CD14-positive monocyte (primary cell): Measurements from ENCODE around the gene CAMK2A. TPM values are rescaled to one million over a fixed set of nuclear protein-coding genes. Genes with fewer than 3 reads are reported as not detected.

ENCODE experiments used
- DNase-seq, 3 donors: peaks; one replicate each; pipeline ENCODE4 v3.0.0-alpha.2; 2011 to 2022
- H2AFZ ChIP-seq: 2 replicates; pipeline ENCODE4 v1.6.0; 2012; ENCODE audit warnings: mild to moderate bottlenecking, low read depth, low read length, inconsistent platforms; ENCODE audit not compliant: insufficient read depth, poor library complexity, severe bottlenecking
- H3K27ac ChIP-seq, 2 donors: 1 replicate in 1 of 2; 2 replicates in 1 of 2; pipeline ENCODE4 v1.5.1; 2012 to 2013; ENCODE audit warnings: low read length in 2 of 2, control low read depth in 1 of 2, inconsistent platforms in 1 of 2, low read depth in 1 of 2, mild to moderate bottlenecking in 1 of 2
- H3K27me3 ChIP-seq, 2 donors: one replicate each; pipeline versions ENCODE4 v1.6.0 to v1.6.1; 2011 to 2013; ENCODE audit warnings: low read length in 2 of 2; ENCODE audit not compliant: control insufficient read depth in 2 of 2, insufficient read depth in 2 of 2
- H3K36me3 ChIP-seq, 2 donors: replicated peaks in 1 of 2; 1 replicate in 1 of 2; 2 replicates in 1 of 2; pipeline versions ENCODE4 v1.5.1 to v1.6.1; 2012 to 2013; ENCODE audit warnings: low read length in 2 of 2, control low read depth in 1 of 2, inconsistent platforms in 1 of 2, mild to moderate bottlenecking in 1 of 2; ENCODE audit not compliant: insufficient read depth in 2 of 2, control insufficient read depth in 1 of 2
- H3K4me1 ChIP-seq, 2 donors: 1 replicate in 1 of 2; 2 replicates in 1 of 2; pipeline versions ENCODE4 v1.5.1 to v1.6.1; 2012 to 2013; ENCODE audit warnings: low read length in 2 of 2, control low read depth in 1 of 2, inconsistent platforms in 1 of 2, mild to moderate bottlenecking in 1 of 2, moderate library complexity in 1 of 2; ENCODE audit not compliant: insufficient read depth in 2 of 2, control insufficient read depth in 1 of 2
- H3K4me2 ChIP-seq: replicated peaks from 2 replicates; pipeline ENCODE3; 2012; ENCODE audit warnings: low read length, moderate library complexity, mild to moderate bottlenecking; ENCODE audit not compliant: poor library complexity, severe bottlenecking; ENCODE audit errors: extremely low read depth
- H3K4me3 ChIP-seq, 3 experiments: fragments of 200-600 bp in 1 of 3; sonication (generic) in 1 of 3; replicated peaks in 1 of 3; 1 replicate in 2 of 3; 2 replicates in 1 of 3; pipeline ENCODE4 v1.5.1; 2011 to 2013; ENCODE audit warnings: low read length in 3 of 3, mild to moderate bottlenecking in 3 of 3, control low read depth in 2 of 3, low read depth in 2 of 3, inconsistent platforms in 1 of 3, moderate library complexity in 1 of 3
- H3K79me2 ChIP-seq: 2 replicates; pipeline ENCODE4 v1.6.0; 2012; ENCODE audit warnings: mild to moderate bottlenecking, control low read depth, inconsistent platforms, low read length, moderate library complexity; ENCODE audit not compliant: insufficient read depth
- H3K9ac ChIP-seq: 2 replicates; pipeline ENCODE4 v1.6.0; 2017; ENCODE audit warnings: low read length, mild to moderate bottlenecking; ENCODE audit not compliant: insufficient read depth, poor library complexity, severe bottlenecking
- H3K9me3 ChIP-seq, 2 donors: replicated peaks in 1 of 2; 1 replicate in 1 of 2; 2 replicates in 1 of 2; pipeline versions ENCODE4 v1.5.1 to v1.6.1; 2012 to 2013; ENCODE audit warnings: low read length in 2 of 2, control low read depth in 1 of 2; ENCODE audit not compliant: control insufficient read depth in 1 of 2, insufficient read depth in 1 of 2
- H4K20me1 ChIP-seq: 2 replicates; pipeline ENCODE4 v1.6.0; 2012; ENCODE audit warnings: mild to moderate bottlenecking, low read length, control low read depth, moderate library complexity; ENCODE audit not compliant: insufficient read depth
- H3K27ac Mint-ChIP-seq, 7 donors: one replicate each; pipeline ENCODE4 v1.8.0; 2020; ENCODE audit warnings: mild to moderate bottlenecking in 7 of 7, mixed read lengths in 7 of 7, moderate library complexity in 6 of 7, inconsistent platforms in 2 of 7
- H3K27me3 Mint-ChIP-seq, 3 donors: one replicate each; pipeline ENCODE4 v1.8.0; 2021 to 2022; ENCODE audit warnings: low read depth in 3 of 3, mild to moderate bottlenecking in 3 of 3, mixed read lengths in 3 of 3, moderate library complexity in 3 of 3, inconsistent platforms in 1 of 3
- H3K36me3 Mint-ChIP-seq, 2 donors: one replicate each; pipeline ENCODE4 v1.8.0; 2020; ENCODE audit warnings: mixed read lengths in 2 of 2, inconsistent platforms in 1 of 2, mild to moderate bottlenecking in 1 of 2
- H3K4me1 Mint-ChIP-seq: one replicate; pipeline ENCODE4 v1.8.0; 2020; ENCODE audit warnings: mild to moderate bottlenecking, mixed read lengths
- H3K4me3 Mint-ChIP-seq, 2 donors: one replicate each; pipeline ENCODE4 v1.8.0; 2020; ENCODE audit warnings: mild to moderate bottlenecking in 2 of 2, mixed read lengths in 2 of 2, moderate library complexity in 1 of 2
- H3K9me3 Mint-ChIP-seq, 7 donors: one replicate each; pipeline ENCODE4 v1.8.0; 2020 to 2022; ENCODE audit warnings: mixed read lengths in 7 of 7, mild to moderate bottlenecking in 6 of 7, moderate library complexity in 6 of 7, inconsistent platforms in 2 of 7
- WGBS: methylation state at CpG from one replicate; pipeline ENCODE4 v1.1.5; 2013; ENCODE audit warnings: missing lambda C conversion rate; ENCODE audit not compliant: insufficient coverage; 5-methylcytosine and 5-hydroxymethylcytosine counted together
- intact Hi-C, 2 donors: fragments of 100-400 bp; cut with micrococcal nuclease; formaldehyde crosslinking; loops; one replicate each; pipeline versions ENCODE4 v1.15.0 to v1.15.1; 2023
- polyA plus RNA-seq, 3 donors: library from polyadenylated mRNA; depleted of rRNA in 1 of 3; unstranded in 2 of 3; stranded (reverse) in 1 of 3; fragments of 300-500 nt in 2 of 3; fragments of >200 nt in 1 of 3; fragmentation: Illumina TruSeq in 2 of 3; gene quantifications; 1 replicate in 2 of 3; 2 replicates in 1 of 3; pipeline ENCODE4 v1.2.3, GENCODE V29; 2012 to 2021
- TF ChIP-seq, protein P1 (sequence below): fragments of 200-600 bp; IDR thresholded peaks from one replicate; pipeline ENCODE4 v1.8.0; 2022; ENCODE audit warnings: antibody characterized with exemption, mild to moderate bottlenecking

Gene CAMK2A
- polyA plus RNA-seq, 3 donors, result not detected

DNA sequence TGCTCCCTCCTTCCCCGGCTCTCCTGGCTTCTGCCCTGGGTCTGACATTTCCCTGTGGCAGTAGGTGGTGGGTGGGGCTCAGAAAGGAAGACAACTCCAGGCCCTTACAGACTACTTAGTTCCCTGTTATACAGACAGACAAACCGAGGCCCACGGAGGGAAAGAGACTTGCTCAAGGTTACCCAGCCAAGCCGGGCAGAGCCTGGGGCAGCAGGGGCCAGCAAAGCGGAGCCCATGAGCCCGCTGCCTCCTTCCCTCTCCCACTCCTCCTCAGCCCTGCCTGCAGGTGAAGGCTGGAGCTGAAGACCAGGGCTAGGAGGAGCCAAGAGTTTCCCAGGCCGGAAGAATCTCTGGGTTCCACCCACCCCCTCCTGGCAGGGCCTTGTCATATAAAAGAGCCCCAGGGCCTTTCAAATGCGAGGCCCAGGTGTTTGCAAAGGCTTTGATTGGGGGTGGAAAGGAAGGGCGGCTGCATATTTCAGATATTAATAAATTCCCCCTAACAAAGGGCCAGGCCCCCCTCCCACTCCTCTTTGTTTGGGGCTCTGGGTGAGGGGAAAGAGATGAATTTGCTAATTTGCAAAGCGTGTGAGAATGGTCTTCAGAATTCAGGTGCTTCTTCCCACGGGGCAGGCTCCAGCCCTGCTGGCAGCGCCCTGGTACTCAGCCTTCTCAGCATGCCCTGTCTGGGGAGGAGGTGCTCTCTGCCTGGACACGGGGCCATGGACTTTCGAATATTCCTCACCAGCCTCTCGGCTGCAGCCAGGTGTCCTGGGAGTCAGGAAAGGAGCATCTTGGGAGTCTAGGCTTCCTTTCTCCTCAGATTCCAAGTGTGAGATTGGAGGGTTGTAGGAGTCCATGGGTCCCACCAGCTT, 78.2 kb downstream of the CAMK2A start:
- H3K9me3 ChIP-seq, result no peaks in the 10 kb centered on the region
- no peak overlapping the region for H3K4me3 ChIP-seq
- H2AFZ ChIP-seq, result no peak overlapping the region
- no peak overlapping the region for H3K9ac ChIP-seq
- peaks cover 0 to 20% of the 10 kb centered on the region in 2 donors for H3K27me3 ChIP-seq
- Mint-ChIP-seq H3K9me3 (peaks cover 0 to 3% (median 0%) of the 10 kb centered on the region in 7 donors), H3K4me3 (no peak overlapping the region), H3K27ac (no peak overlapping the region), H3K27me3 (peaks cover 30 to 33% (median 32%) of the 10 kb centered on the region in 3 donors), H3K36me3 (no peaks in the 10 kb centered on the region), H3K4me1 (peaks cover 20% of the 10 kb centered on the region)
- WGBS, result 91% methylated on average over 3 of the region's 15 CpGs
- H3K79me2 ChIP-seq, result no peaks in the 10 kb centered on the region
- H3K4me1 ChIP-seq, result peaks cover 7 to 10% of the 10 kb centered on the region in 2 donors
- H4K20me1 ChIP-seq, result no peaks in the 10 kb centered on the region
- no peak overlapping the region for H3K27ac ChIP-seq
- intact Hi-C loops, result no loop called here
- H3K36me3 ChIP-seq, result no peaks in the 10 kb centered on the region
- TF ChIP-seq, protein P1, sequence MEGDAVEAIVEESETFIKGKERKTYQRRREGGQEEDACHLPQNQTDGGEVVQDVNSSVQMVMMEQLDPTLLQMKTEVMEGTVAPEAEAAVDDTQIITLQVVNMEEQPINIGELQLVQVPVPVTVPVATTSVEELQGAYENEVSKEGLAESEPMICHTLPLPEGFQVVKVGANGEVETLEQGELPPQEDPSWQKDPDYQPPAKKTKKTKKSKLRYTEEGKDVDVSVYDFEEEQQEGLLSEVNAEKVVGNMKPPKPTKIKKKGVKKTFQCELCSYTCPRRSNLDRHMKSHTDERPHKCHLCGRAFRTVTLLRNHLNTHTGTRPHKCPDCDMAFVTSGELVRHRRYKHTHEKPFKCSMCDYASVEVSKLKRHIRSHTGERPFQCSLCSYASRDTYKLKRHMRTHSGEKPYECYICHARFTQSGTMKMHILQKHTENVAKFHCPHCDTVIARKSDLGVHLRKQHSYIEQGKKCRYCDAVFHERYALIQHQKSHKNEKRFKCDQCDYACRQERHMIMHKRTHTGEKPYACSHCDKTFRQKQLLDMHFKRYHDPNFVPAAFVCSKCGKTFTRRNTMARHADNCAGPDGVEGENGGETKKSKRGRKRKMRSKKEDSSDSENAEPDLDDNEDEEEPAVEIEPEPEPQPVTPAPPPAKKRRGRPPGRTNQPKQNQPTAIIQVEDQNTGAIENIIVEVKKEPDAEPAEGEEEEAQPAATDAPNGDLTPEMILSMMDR, result no peak
- no peak overlapping the region for H3K4me2 ChIP-seq
- DNase-seq, result no peak

DNA sequence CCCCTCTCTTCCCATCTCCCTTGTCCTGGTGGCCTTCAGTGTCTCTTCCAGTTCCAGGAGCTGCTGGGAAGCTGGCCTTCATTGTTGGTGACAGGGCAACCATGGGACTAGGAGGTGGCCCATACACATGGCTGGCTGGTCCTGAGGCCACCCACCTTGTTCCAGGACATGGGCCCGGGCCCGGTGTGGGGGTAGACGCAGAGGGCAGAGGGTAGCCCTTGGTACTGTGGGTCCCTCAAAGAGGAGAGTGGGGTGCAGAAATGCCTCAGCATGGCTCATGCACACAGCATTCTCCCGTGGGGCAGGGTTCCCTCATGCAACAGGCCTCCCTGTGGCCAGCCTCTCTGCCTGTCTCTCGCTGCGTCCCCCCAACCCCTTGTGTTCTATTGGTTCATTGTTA, 78.9 kb downstream of the CAMK2A start:
- intact Hi-C loops, result no loop called here
- Histone ChIP-seq H2AFZ (no peak overlapping the region), H3K79me2 (no peaks in the 10 kb centered on the region), H3K27ac (no peak overlapping the region), H3K9ac (no peak overlapping the region), H3K4me1 (peaks cover 7 to 10% of the 10 kb centered on the region in 2 donors), H3K27me3 (peaks cover 0 to 20% of the 10 kb centered on the region in 2 donors), H3K4me2 (no peak overlapping the region), H3K9me3 (no peaks in the 10 kb centered on the region), H3K4me3 (no peak overlapping the region), H4K20me1 (no peaks in the 10 kb centered on the region), H3K36me3 (no peaks in the 10 kb centered on the region)
- Mint-ChIP-seq H3K4me3 (no peak overlapping the region), H3K27me3 (peaks cover 30 to 33% (median 31%) of the 10 kb centered on the region in 3 donors), H3K4me1 (peaks cover 14% of the 10 kb centered on the region), H3K36me3 (no peaks in the 10 kb centered on the region), H3K9me3 (peaks cover 0 to 3% (median 0%) of the 10 kb centered on the region in 7 donors), H3K27ac (no peak overlapping the region)
- TF ChIP-seq, protein P1, result no peak
- no peak for DNase-seq
- 93% methylated on average over 5 of the region's 6 CpGs for WGBS
